ENCODE measurements around the gene PRUNE2.

DNA sequence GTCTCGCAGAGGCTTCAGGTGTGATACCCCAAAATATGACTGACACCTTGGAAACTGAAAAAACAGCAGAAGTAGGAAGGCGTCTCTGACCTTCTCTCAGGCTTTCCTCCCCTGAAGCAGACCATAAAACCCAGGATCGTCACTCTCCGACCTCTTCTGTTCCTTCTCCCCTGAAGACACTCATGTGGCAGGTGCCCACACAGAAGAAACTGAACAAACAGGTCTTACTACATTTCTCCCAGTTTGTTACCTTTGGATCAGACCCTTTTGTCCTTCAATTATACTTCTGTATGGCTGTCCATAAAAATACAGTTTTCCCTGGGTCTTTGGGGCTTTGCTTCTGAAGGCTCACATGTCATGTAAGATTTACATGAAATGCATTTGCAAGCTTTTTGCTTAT lies 10.3 kb upstream of the PRUNE2 start:
- TF ChIP-seq EZH2 (IDR thresholded peaks at IDR 0.05) (no peak), FOSL1 (IDR thresholded peaks at IDR 0.05; ENCODE audit: low read depth) (no peak), CTCF (IDR thresholded peaks at IDR 0.05 in 2 of 3, conservative IDR thresholded peaks at IDR 0.05 in 1 of 3; ENCODE audit: borderline replicate concordance in 1 of 3, insufficient read depth in 1 of 3, low read depth in 2 of 3, low read length in 2 of 3) (no peak), EGR1 (IDR thresholded peaks at IDR 0.05; ENCODE audit: low read depth) (no peak), ZNF274 (IDR thresholded peaks at IDR 0.05; ENCODE audit: low read depth, low read length) (no peak), ZFX (IDR thresholded peaks at IDR 0.05) (no peak), POLR2A (IDR thresholded peaks at IDR 0.05; ENCODE audit: borderline replicate concordance, extremely low read depth, insufficient read depth, insufficient read length) (no peak), EZH2phosphoT487 (IDR thresholded peaks at IDR 0.05; ENCODE audit: borderline replicate concordance) (no peak), SIN3A (IDR thresholded peaks at IDR 0.05; ENCODE audit: low read depth) (no peak)

Measured in HCT116 (cell line).